CD4-positive, CD25-positive, alpha-beta regulatory T cell (primary cell): ENCODE results near the gene STYX. TPM values are rescaled to one million over a fixed set of nuclear protein-coding genes. Genes with fewer than 3 reads are reported as not detected.

Experiments
- ATAC-seq, 2 donors: fragments of 150-1000 bp; cut with Tn5 transposase; one replicate each; pipeline ENCODE4 v1.10.0; 2021; ENCODE audit warnings: low read depth in 2 of 2, moderate number of reproducible peaks in 2 of 2, moderate library complexity in 1 of 2
- DNase-seq, 3 donors: peaks; one replicate each; pipeline versions ENCODE4 v3.0.0 to v3.0.0-alpha.2; 2012 to 2022; ENCODE audit warnings: mixed read lengths in 1 of 3
- H3K27ac ChIP-seq: one replicate; pipeline ENCODE4 v1.7.0; 2013; ENCODE audit warnings: mild to moderate bottlenecking, low read length; ENCODE audit not compliant: insufficient read depth, poor library complexity, severe bottlenecking
- H3K27me3 ChIP-seq: one replicate; pipeline ENCODE4 v1.7.0; 2013; ENCODE audit warnings: low read length; ENCODE audit not compliant: control insufficient read depth, insufficient read depth
- H3K36me3 ChIP-seq: one replicate; pipeline ENCODE4 v1.7.0; 2013; ENCODE audit warnings: mild to moderate bottlenecking, low read length, moderate library complexity; ENCODE audit not compliant: control insufficient read depth, insufficient read depth
- H3K4me1 ChIP-seq: 2 replicates; pipeline ENCODE4 v1.7.0; 2013; ENCODE audit warnings: mild to moderate bottlenecking, low read length; ENCODE audit not compliant: insufficient read depth, control insufficient read depth, poor library complexity, severe bottlenecking
- H3K4me3 ChIP-seq: one replicate; pipeline ENCODE4 v1.7.0; 2013; ENCODE audit warnings: low read depth, mild to moderate bottlenecking, low read length, moderate library complexity
- H3K9me3 ChIP-seq, 2 experiments: 1 replicate in 1 of 2; 2 replicates in 1 of 2; pipeline ENCODE4 v1.7.0; 2013; ENCODE audit warnings: low read length in 2 of 2, mild to moderate bottlenecking in 1 of 2, moderate library complexity in 1 of 2; ENCODE audit not compliant: control insufficient read depth in 2 of 2
- H3K27ac Mint-ChIP-seq, 3 donors: one replicate each; pipeline ENCODE4 v1.8.0; 2020 to 2022; ENCODE audit warnings: mild to moderate bottlenecking in 3 of 3, mixed read lengths in 3 of 3, moderate library complexity in 2 of 3
- H3K27me3 Mint-ChIP-seq: one replicate; pipeline ENCODE4 v1.8.0; 2022; ENCODE audit warnings: mild to moderate bottlenecking, mixed read lengths
- H3K36me3 Mint-ChIP-seq: one replicate; pipeline ENCODE4 v1.8.0; 2020; ENCODE audit warnings: mixed read lengths
- H3K4me1 Mint-ChIP-seq, 4 donors: one replicate each; pipeline ENCODE4 v1.8.0; 2020 to 2022; ENCODE audit warnings: mixed read lengths in 4 of 4, mild to moderate bottlenecking in 1 of 4
- H3K4me3 Mint-ChIP-seq, 4 donors: one replicate each; pipeline ENCODE4 v1.8.0; 2020 to 2022; ENCODE audit warnings: mild to moderate bottlenecking in 4 of 4, mixed read lengths in 4 of 4, moderate library complexity in 3 of 4
- H3K9me3 Mint-ChIP-seq, 7 donors: one replicate each; pipeline ENCODE4 v1.8.0; 2020 to 2022; ENCODE audit warnings: mixed read lengths in 7 of 7, mild to moderate bottlenecking in 3 of 7, moderate library complexity in 2 of 7
- polyA plus RNA-seq, 4 donors: library from polyadenylated mRNA; unstranded; fragments of 300-500 nt; fragmentation: Illumina TruSeq; gene quantifications; one replicate each; pipeline ENCODE4 v1.2.3, GENCODE V29; 2021
- total RNA-seq: library from RNA; stranded (reverse); gene quantifications from one replicate; pipeline ENCODE4 v1.2.3, GENCODE V29; 2022

The STYX gene
- total and polyA plus RNA-seq, 5 donors from 2014 or later = 33.0 to 45.2 (median 37.9) TPM

DNA sequence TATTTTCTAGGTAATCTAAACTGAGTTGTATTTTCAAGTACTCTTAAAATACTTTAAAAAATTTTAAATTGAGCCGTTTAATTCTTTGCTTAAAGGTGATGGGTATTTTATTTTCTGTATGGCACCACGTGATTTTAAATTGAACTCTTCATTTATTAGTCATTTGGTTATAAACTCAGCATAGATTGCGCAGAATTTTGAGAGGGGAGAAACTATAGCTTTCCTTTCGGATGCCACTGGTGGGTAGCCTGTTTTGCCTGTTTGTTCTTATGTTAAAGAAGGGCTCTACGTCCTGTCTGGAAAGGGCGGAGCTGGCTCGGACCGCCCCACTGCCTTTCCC, 411 bp upstream of the STYX start:
- no peaks in the 10 kb centered on the region for H3K9me3 ChIP-seq
- Mint-ChIP-seq H3K9me3 (peaks cover 0 to 1% (median 0%) of the 10 kb centered on the region in 7 donors), H3K4me1 (peaks cover 22 to 55% (median 41%) of the 10 kb centered on the region in 4 donors), H3K36me3 (peaks cover 34% of the 10 kb centered on the region), H3K27me3 (no peaks in the 10 kb centered on the region), H3K27ac (peak overlapping the region; percentile 52 to 93 (median 92)), H3K4me3 (peak overlapping the region; percentile 91 to 97 (median 94))
- peak overlapping the region; percentile 81 for H3K27ac ChIP-seq
- no peak for DNase-seq
- H3K4me3 ChIP-seq = peak overlapping the region; percentile 96
- no peaks in the 10 kb centered on the region for H3K27me3 ChIP-seq
- H3K36me3 ChIP-seq = peaks cover 42% of the 10 kb centered on the region
- peaks cover 30% of the 10 kb centered on the region for H3K4me1 ChIP-seq
- no peak for ATAC-seq

- Histone ChIP-seq H3K4me1 (peaks cover 34% of the 10 kb centered on the region), H3K9me3 (no peaks in the 10 kb centered on the region), H3K27ac (peak overlapping the region; percentile 83), H3K4me3 (peak overlapping the region; percentile 96), H3K27me3 (no peaks in the 10 kb centered on the region), H3K36me3 (peaks cover 32% of the 10 kb centered on the region)
- H3K9me3 Mint-ChIP-seq = peaks cover 0 to 1% (median 0%) of the 10 kb centered on the region in 7 donors
- no peaks in the 10 kb centered on the region for H3K27me3 Mint-ChIP-seq
- ATAC-seq = no peak
- peaks cover 35% of the 10 kb centered on the region for H3K36me3 Mint-ChIP-seq
- peak overlapping the region; percentile 91 to 97 (median 94) for H3K4me3 Mint-ChIP-seq
- no peak for DNase-seq
- peaks cover 24 to 55% (median 41%) of the 10 kb centered on the region in 4 donors for H3K4me1 Mint-ChIP-seq
- peak overlapping the region; percentile 72 to 93 (median 92) for H3K27ac Mint-ChIP-seq
These were observed 744 bp downstream of the STYX start for GRCh38 chr14:52730709-52731111.

DNA sequence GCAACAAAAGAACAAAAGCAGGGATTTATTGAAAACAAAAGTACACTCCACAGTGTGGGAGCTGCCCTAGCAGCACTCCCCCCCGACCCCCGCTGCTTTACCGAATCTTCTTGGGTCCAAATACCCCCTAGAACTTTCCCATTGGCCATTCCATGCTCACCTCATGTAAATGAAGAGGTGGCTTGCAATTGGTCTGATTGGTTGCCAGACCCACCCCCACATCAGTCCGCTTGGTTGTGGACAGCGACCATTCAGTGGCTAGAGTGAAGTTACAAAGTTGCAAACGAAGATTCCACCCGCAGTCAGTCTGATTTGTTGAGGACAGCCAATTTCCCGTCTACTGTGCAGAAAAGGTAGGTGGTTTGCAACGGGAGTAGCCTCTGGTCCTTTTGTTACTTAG, 3.9 kb downstream of the STYX start:
- Mint-ChIP-seq H3K4me1 (peaks cover 39 to 80% (median 63%) of the 10 kb centered on the region in 4 donors), H3K36me3 (peaks cover 32% of the 10 kb centered on the region), H3K4me3 (peak overlapping the region; percentile 8 to 91 (median 28)), H3K9me3 (peaks cover 0 to 1% (median 0%) of the 10 kb centered on the region in 7 donors), H3K27ac (peak overlapping the region in 2 of 3 donors; percentile 55 to 83), H3K27me3 (no peaks in the 10 kb centered on the region)
- peaks cover 64% of the 10 kb centered on the region for H3K4me1 ChIP-seq
- H3K9me3 ChIP-seq = no peaks in the 10 kb centered on the region
- no peak overlapping the region for H3K4me3 ChIP-seq
- peaks cover 25% of the 10 kb centered on the region for H3K36me3 ChIP-seq
- no peaks in the 10 kb centered on the region for H3K27me3 ChIP-seq
- no peak for ATAC-seq
- no peak for DNase-seq
- H3K27ac ChIP-seq = no peak overlapping the region

DNA sequence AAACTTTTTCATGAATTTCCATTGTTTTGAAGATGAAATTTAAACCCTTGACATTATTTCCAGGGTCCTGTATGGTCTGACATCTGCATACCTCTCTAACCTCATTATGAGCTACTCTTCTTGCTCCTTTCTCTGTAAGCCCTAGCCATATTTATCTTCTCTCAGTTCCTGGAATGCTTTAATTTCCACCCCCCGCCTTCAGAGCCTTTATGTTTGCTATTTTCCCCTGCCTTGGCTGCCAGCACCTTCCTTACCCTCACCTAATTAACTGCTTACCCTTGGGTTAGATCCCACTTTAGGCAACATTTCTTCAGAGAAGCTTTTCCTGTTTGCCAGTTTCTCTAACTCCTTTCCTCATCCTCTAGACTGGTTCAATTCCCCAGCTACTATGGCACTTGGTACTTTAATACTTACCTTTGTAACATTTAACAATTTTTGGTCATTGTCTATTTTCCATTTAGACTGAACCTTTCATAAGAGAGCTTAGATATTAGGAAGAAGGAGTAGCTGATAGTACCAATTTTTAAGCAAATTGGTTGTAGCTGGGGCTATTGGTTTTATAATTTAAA, 6.0 kb downstream of the STYX start:
- H3K4me3 Mint-ChIP-seq = peak overlapping the region; percentile 46 to 81 (median 62)
- Histone ChIP-seq H3K27me3 (no peaks in the 10 kb centered on the region), H3K9me3 (no peaks in the 10 kb centered on the region), H3K27ac (peak overlapping the region; percentile 43), H3K4me1 (peaks cover 62% of the 10 kb centered on the region), H3K36me3 (peaks cover 25% of the 10 kb centered on the region), H3K4me3 (peak overlapping the region; percentile 54)
- peaks cover 0 to 1% (median 0%) of the 10 kb centered on the region in 7 donors for H3K9me3 Mint-ChIP-seq
- peak overlapping the region; percentile 68 to 84 (median 84) for H3K27ac Mint-ChIP-seq
- peak in 1 of 2 donors; percentile 16 for ATAC-seq
- peaks cover 43% of the 10 kb centered on the region for H3K36me3 Mint-ChIP-seq
- H3K27me3 Mint-ChIP-seq = no peaks in the 10 kb centered on the region
- DNase-seq = peak in 1 of 3 donors; percentile 12
- peaks cover 47 to 95% (median 71%) of the 10 kb centered on the region in 4 donors for H3K4me1 Mint-ChIP-seq

DNA sequence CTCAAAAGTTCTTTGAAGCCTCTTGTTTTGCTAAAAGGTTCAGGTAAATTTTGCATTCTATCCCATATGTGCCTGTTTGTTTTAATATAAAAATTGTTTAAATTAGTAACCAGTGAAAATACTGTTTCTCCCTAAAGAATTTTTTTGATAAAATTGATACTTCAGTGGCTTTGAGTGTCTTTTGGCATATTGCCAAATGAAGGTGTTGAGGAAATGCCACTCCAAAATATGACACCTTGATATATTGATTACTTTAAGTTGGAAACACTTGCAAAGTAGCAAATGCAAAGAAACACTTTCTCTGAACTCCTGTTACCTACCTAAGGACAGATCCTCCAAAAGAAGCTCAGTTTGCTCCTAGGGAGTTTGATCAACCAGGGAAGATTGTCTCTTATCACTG, 8.4 kb downstream of the STYX start:
- H3K4me1 ChIP-seq = peaks cover 71% of the 10 kb centered on the region
- Mint-ChIP-seq H3K4me3 (peak overlapping the region; percentile 17 to 61 (median 44)), H3K9me3 (peaks cover 0 to 1% (median 0%) of the 10 kb centered on the region in 7 donors), H3K4me1 (peaks cover 51 to 97% (median 74%) of the 10 kb centered on the region in 4 donors), H3K36me3 (peaks cover 35% of the 10 kb centered on the region), H3K27me3 (no peaks in the 10 kb centered on the region), H3K27ac (peak overlapping the region; percentile 65 to 98 (median 69))
- H3K27me3 ChIP-seq = no peaks in the 10 kb centered on the region
- peaks cover 20% of the 10 kb centered on the region for H3K36me3 ChIP-seq
- DNase-seq = no peak
- no peak for ATAC-seq
- peak overlapping the region; percentile 1 for H3K27ac ChIP-seq
- H3K9me3 ChIP-seq = no peaks in the 10 kb centered on the region
- peak overlapping the region; percentile 47 for H3K4me3 ChIP-seq

- peak overlapping the region; percentile 87 for H3K27ac ChIP-seq
- H3K36me3 ChIP-seq = peaks cover 15% of the 10 kb centered on the region
- Mint-ChIP-seq H3K27ac (peak overlapping the region; percentile 84 to 99 (median 98)), H3K9me3 (peaks cover 0 to 1% (median 0%) of the 10 kb centered on the region in 7 donors), H3K4me1 (peaks cover 47 to 96% (median 69%) of the 10 kb centered on the region in 4 donors), H3K4me3 (peak overlapping the region; percentile 16 to 81 (median 56)), H3K27me3 (no peaks in the 10 kb centered on the region), H3K36me3 (peaks cover 23% of the 10 kb centered on the region)
- no peaks in the 10 kb centered on the region for H3K27me3 ChIP-seq
- H3K9me3 ChIP-seq = no peaks in the 10 kb centered on the region
- peaks cover 85% of the 10 kb centered on the region for H3K4me1 ChIP-seq
- H3K4me3 ChIP-seq = peak overlapping the region; percentile 73
- ATAC-seq (no peak), DNase-seq (no peak)
These were observed 10.8 kb downstream of the STYX start for GRCh38 chr14:52740751-52741150.

- Histone ChIP-seq H3K4me1 (peaks cover 86% of the 10 kb centered on the region), H3K27me3 (no peaks in the 10 kb centered on the region), H3K9me3 (no peaks in the 10 kb centered on the region), H3K27ac (peak overlapping the region; percentile 87), H3K36me3 (peaks cover 26% of the 10 kb centered on the region), H3K4me3 (peak overlapping the region; percentile 88)
- ATAC-seq (peak; percentile 54 to 56), DNase-seq (peak in 2 of 3 donors; percentile 56 to 77)
- Mint-ChIP-seq H3K9me3 (peaks cover 0 to 1% (median 0%) of the 10 kb centered on the region in 7 donors), H3K4me1 (peaks cover 50 to 95% (median 68%) of the 10 kb centered on the region in 4 donors), H3K36me3 (peaks cover 30% of the 10 kb centered on the region), H3K27ac (peak overlapping the region; percentile 94 to 99 (median 98)), H3K27me3 (no peaks in the 10 kb centered on the region), H3K4me3 (peak overlapping the region; percentile 77 to 92 (median 84))
These were observed 11.9 kb downstream of the STYX start for GRCh38 chr14:52741865-52742264.
